A549 (cell line): ENCODE measurements around the gene ANKRD18A.

Source experiments
- BHLHE40 ChIP-seq: IDR thresholded peaks from 2 replicates; pipeline ENCODE4 v1.6.1; 2012; ENCODE audit warnings: low read depth, low read length, inconsistent platforms
- CBX8 ChIP-seq: fragments of 200-600 bp; sonication (generic); IDR thresholded peaks from 2 replicates; pipeline ENCODE4 v1.6.1; 2016
- CHD2 ChIP-seq: fragments of 150-350 bp; IDR thresholded peaks from 2 replicates; pipeline ENCODE4 v1.6.1; 2014; ENCODE audit warnings: low read length; ENCODE audit not compliant: partially characterized antibody
- CTCF ChIP-seq: fragments of >200 bp; sonication (Bioruptor Twin); formaldehyde crosslinking; IDR thresholded peaks from 3 replicates; pipeline ENCODE4 v1.5.1; 2016
- EP300 ChIP-seq, 2 experiments: fragments of >200 bp; sonication (Bioruptor Twin); formaldehyde crosslinking; IDR thresholded peaks; 2 replicates in 1 of 2; 3 replicates in 1 of 2; pipeline ENCODE4 v1.6.1; 2016 to 2017
- FOSL2 ChIP-seq, 2 experiments: fragments of 450-650 bp in 1 of 2; fragments of >200 bp in 1 of 2; sonication (Bioruptor Twin) in 1 of 2; formaldehyde crosslinking; IDR thresholded peaks; 2 replicates each; pipeline versions ENCODE4 v1.5.0 to v1.6.1; 2016 to 2020; ENCODE audit warnings: mild to moderate bottlenecking in 1 of 2, moderate library complexity in 1 of 2
- KDM1A ChIP-seq: fragments of 200-600 bp; sonication (generic); IDR thresholded peaks from 2 replicates; pipeline ENCODE4 v1.6.1; 2016; ENCODE audit warnings: low read depth, mild to moderate bottlenecking
- MAX ChIP-seq: IDR thresholded peaks from 2 replicates; pipeline ENCODE4 v1.6.1; 2012
- MYC ChIP-seq: IDR thresholded peaks from 2 replicates; pipeline ENCODE4 v1.6.1; 2012; ENCODE audit warnings: mild to moderate bottlenecking, inconsistent platforms, low read length, improper control_type of control experiment, borderline replicate concordance
- PBX3 ChIP-seq: IDR thresholded peaks from 2 replicates; pipeline ENCODE4 v1.6.1; 2012
- POLR2A ChIP-seq: IDR thresholded peaks from 2 replicates; pipeline ENCODE4 v1.6.1; 2012; ENCODE audit warnings: mild to moderate bottlenecking, low read length
- REST ChIP-seq: fragments of 200-600 bp; sonication (generic); IDR thresholded peaks from 2 replicates; pipeline ENCODE4 v1.6.1; 2016; ENCODE audit warnings: antibody characterized with exemption, mild to moderate bottlenecking, moderate library complexity
- RFX5 ChIP-seq: fragments of 450-650 bp; IDR thresholded peaks from 2 replicates; pipeline ENCODE4 v1.7.1; 2014; ENCODE audit warnings: antibody characterized with exemption, mild to moderate bottlenecking, moderate library complexity
- USF2 ChIP-seq: fragments of 450-650 bp; IDR thresholded peaks from 2 replicates; pipeline ENCODE4 v1.6.1; 2014; ENCODE audit warnings: antibody characterized with exemption

GRCh38 chr9:38620483-38621433 lies at the start of gene ANKRD18A:
- TF ChIP-seq CTCF (peak; percentile 74), RFX5 (peak; percentile 64; the same call in 1 of the 2 replicates), CBX8 (no peak), USF2 (no peak), CHD2 (peak; percentile 79), POLR2A (peak; percentile 51), MAX (peak; percentile 91), EP300 (IDR thresholded peaks at IDR 0.05) (no peak), MYC (peak; percentile 93), FOSL2 (IDR thresholded peaks at IDR 0.05) (no peak), FOSL2 (CRISPR knock-in tag; IDR thresholded peaks at IDR 0.05) (0 out of 2 replicates have a peak, but pooled peaks have one; percentile 3), BHLHE40 (peak; percentile 67; the same call in 1 of the 2 replicates), PBX3 (no peak), KDM1A (no peak), REST (peak; percentile 70)
